ENCODE data around the gene LARGE1. TPM values are rescaled to one million over a fixed set of nuclear protein-coding genes. Genes with fewer than 3 reads are reported as not detected.

LARGE1 gene
- total and polyA plus RNA-seq, 2 of the 13 experiments (the other 11 are each of a cell fraction or from before 2014, with no cell fraction given), result 8.4 to 11.0 TPM

DNA sequence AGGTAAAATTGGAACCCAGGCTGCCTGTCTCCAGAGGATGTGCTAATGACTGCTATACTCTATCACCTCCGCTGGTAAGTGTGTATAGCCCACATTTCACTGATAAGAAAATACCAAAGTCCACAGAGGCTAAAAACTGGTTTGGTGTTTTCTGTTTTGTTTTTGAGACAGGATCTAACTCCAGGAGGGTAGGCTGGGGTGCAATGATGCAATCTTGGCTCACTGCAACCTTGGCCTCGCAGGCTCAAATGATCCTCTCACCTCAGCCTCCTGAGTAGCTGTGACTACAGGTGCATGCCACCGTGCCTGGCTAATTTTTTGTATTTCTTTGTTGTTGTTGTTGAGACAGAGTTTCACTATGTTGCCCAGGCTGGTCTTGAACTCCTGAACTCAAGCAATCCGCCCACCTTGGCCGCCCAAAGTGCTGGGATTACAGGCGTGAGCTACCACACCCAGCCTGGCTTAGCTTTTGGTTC, 409.8 kb downstream of the LARGE1 start:
- no peaks in the 10 kb centered on the region for H3K27me3 ChIP-seq (ENCODE audit: control insufficient read depth in 1 of 2, insufficient read depth in 2 of 2, low read length in 2 of 2)
- H3K4me1 ChIP-seq (ENCODE audit: insufficient read depth, low read length), result peaks cover 77% of the 10 kb centered on the region
- H3K27ac ChIP-seq (ENCODE audit: extremely low read length, insufficient read depth, low read length), result peak overlapping the region; percentile 53
- 56% methylated on average over 6 of the region's 6 CpGs for WGBS (ENCODE audit: low lambda C conversion rate)
- H3K36me3 ChIP-seq (replicated peaks in 1 of 2; ENCODE audit: control insufficient read depth in 1 of 2, insufficient read depth in 2 of 2, low read length in 2 of 2), result no peaks in the 10 kb centered on the region
- in situ Hi-C loops (cut with HindIII; ENCODE audit: extremely low pct_ligation_motif_present, low pct_unique_long_range_greater_than_20kb) (loop anchor here (10.0 to 25.0 kb wide), 2 partner anchors 206 to 402 kb away; partner anchors contain the start of gene LARGE1), intact Hi-C loops (cut with micrococcal nuclease; ENCODE audit: unreplicated experiment) (loop anchor here (10.0 kb wide), 1 partner anchor 404 kb away; no protein-coding TSS in a partner anchor)
- no peaks in the 10 kb centered on the region for H3K79me2 ChIP-seq (ENCODE audit: insufficient read depth, low read length)
- no peaks in the 10 kb centered on the region for H4K20me1 ChIP-seq (ENCODE audit: insufficient read depth, low read length)
- no peaks in the 10 kb centered on the region for H3K9me3 ChIP-seq (ENCODE audit: low read length)
- peak; percentile 82 for DNase-seq (ENCODE audit: low spot score)
- no TSS peak for BruUV-seq (replicated peaks)
- peak; percentile 76 for FAIRE-seq
- ChIA-PET POLR2A (interaction anchor here (1.3 kb wide), 1 partner anchor 19 kb away, joined by 4 read pairs; no protein-coding TSS in a partner anchor), CTCF (ENCODE audit: low intra/inter-chr PET ratio, low total read pairs) (no interaction called here)
- peak; percentile 94 for ATAC-seq
- no peak overlapping the region for H3K4me3 ChIP-seq (replicated peaks in 1 of 3; ENCODE audit: insufficient read depth in 1 of 3, low read depth in 2 of 3, low read length in 3 of 3)
- 0 out of 2 replicates have a peak overlapping the region, but pooled peaks have one; percentile 9 for H3K4me2 ChIP-seq (ENCODE audit: low read depth, low read length)
- H3K9ac ChIP-seq (ENCODE audit: insufficient read depth, low read depth, low read length), result no peak overlapping the region
- no peak overlapping the region for H2AFZ ChIP-seq (ENCODE audit: low read length)
- no peak for TF ChIP-seq ATM (IDR thresholded peaks at IDR 0.05; ENCODE audit: borderline replicate concordance)
- TF ChIP-seq HNF4A (CRISPR knock-in tag; IDR thresholded peaks at IDR 0.05), result peak; percentile 93
- TF ChIP-seq, protein P1, sequence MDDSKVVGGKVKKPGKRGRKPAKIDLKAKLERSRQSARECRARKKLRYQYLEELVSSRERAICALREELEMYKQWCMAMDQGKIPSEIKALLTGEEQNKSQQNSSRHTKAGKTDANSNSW (CRISPR knock-in tag; IDR thresholded peaks at IDR 0.05; ENCODE audit: borderline replicate concordance), result no peak
- TF ChIP-seq KLF6 (CRISPR knock-in tag; IDR thresholded peaks at IDR 0.05), result no peak
- TF ChIP-seq SMAD3 (CRISPR knock-in tag; IDR thresholded peaks at IDR 0.05), result no peak
- no peak for TF ChIP-seq BHLHE40 (IDR thresholded peaks at IDR 0.05; ENCODE audit: low read length)
- TF ChIP-seq, protein P2, sequence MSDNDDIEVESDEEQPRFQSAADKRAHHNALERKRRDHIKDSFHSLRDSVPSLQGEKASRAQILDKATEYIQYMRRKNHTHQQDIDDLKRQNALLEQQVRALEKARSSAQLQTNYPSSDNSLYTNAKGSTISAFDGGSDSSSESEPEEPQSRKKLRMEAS (IDR thresholded peaks at IDR 0.05), result peak; percentile 56
- TF ChIP-seq, protein P3, sequence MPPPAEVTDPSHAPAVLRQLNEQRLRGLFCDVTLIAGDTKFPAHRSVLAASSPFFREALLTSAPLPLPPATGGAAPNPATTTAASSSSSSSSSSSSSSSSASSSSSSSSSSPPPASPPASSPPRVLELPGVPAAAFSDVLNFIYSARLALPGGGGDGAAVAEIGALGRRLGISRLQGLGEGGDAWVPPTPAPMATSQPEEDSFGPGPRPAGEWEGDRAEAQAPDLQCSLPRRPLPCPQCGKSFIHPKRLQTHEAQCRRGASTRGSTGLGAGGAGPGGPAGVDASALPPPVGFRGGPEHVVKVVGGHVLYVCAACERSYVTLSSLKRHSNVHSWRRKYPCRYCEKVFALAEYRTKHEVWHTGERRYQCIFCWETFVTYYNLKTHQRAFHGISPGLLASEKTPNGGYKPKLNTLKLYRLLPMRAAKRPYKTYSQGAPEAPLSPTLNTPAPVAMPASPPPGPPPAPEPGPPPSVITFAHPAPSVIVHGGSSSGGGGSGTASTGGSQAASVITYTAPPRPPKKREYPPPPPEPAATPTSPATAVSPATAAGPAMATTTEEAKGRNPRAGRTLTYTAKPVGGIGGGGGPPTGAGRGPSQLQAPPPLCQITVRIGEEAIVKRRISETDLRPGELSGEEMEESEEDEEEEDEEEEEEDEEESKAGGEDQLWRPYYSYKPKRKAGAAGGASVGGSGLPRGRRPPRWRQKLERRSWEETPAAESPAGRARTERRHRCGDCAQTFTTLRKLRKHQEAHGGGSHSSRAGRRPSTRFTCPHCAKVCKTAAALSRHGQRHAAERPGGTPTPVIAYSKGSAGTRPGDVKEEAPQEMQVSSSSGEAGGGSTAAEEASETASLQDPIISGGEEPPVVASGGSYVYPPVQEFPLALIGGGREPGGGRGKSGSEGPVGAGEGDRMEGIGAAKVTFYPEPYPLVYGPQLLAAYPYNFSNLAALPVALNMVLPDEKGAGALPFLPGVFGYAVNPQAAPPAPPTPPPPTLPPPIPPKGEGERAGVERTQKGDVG (CRISPR knock-in tag; IDR thresholded peaks at IDR 0.05; ENCODE audit: borderline replicate concordance), result peak; percentile 29; the same call in 1 of the 2 replicates
- TF ChIP-seq, protein P4, sequence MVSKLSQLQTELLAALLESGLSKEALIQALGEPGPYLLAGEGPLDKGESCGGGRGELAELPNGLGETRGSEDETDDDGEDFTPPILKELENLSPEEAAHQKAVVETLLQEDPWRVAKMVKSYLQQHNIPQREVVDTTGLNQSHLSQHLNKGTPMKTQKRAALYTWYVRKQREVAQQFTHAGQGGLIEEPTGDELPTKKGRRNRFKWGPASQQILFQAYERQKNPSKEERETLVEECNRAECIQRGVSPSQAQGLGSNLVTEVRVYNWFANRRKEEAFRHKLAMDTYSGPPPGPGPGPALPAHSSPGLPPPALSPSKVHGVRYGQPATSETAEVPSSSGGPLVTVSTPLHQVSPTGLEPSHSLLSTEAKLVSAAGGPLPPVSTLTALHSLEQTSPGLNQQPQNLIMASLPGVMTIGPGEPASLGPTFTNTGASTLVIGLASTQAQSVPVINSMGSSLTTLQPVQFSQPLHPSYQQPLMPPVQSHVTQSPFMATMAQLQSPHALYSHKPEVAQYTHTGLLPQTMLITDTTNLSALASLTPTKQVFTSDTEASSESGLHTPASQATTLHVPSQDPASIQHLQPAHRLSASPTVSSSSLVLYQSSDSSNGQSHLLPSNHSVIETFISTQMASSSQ (IDR thresholded peaks at IDR 0.05; ENCODE audit: low read depth), result no peak
- TF ChIP-seq, protein P4 (CRISPR knock-in tag; IDR thresholded peaks at IDR 0.05; ENCODE audit: borderline replicate concordance), result peak; percentile 56; the same call in 1 of the 2 replicates
- peak; percentile 67; the same call in 1 of the 2 replicates for TF ChIP-seq CHD4 (IDR thresholded peaks at IDR 0.05; ENCODE audit: borderline replicate concordance, low read length)
- no peak for TF ChIP-seq SSRP1 (CRISPR knock-in tag; IDR thresholded peaks at IDR 0.05)
- no peak; the same call in 1 of the 2 replicates for TF ChIP-seq ZNF850 (CRISPR knock-in tag; conservative IDR thresholded peaks at IDR 0.05)
- TF ChIP-seq, protein P5, sequence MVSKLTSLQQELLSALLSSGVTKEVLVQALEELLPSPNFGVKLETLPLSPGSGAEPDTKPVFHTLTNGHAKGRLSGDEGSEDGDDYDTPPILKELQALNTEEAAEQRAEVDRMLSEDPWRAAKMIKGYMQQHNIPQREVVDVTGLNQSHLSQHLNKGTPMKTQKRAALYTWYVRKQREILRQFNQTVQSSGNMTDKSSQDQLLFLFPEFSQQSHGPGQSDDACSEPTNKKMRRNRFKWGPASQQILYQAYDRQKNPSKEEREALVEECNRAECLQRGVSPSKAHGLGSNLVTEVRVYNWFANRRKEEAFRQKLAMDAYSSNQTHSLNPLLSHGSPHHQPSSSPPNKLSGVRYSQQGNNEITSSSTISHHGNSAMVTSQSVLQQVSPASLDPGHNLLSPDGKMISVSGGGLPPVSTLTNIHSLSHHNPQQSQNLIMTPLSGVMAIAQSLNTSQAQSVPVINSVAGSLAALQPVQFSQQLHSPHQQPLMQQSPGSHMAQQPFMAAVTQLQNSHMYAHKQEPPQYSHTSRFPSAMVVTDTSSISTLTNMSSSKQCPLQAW (CRISPR knock-in tag; IDR thresholded peaks at IDR 0.05), result peak; percentile 62; the same call in 1 of the 2 replicates
- TF ChIP-seq ZSCAN25 (CRISPR knock-in tag; IDR thresholded peaks at IDR 0.05), result 0 out of 2 replicates have a peak, but pooled peaks have one; percentile 52
